Measurements from ENCODE around the gene IGDCC3.

- TF ChIP-seq CTCF (IDR thresholded peaks at IDR 0.05) (no peak), POLR2A (IDR thresholded peaks at IDR 0.05) (no peak)
These were observed 17.9 kb upstream of the IGDCC3 start for GRCh38 chr15:65395567-65396202.

All from testis (tissue), 2 donors.